Ovary (tissue), 9 donors: ENCODE measurements around the gene SAMD1. TPM values are rescaled to one million over a fixed set of nuclear protein-coding genes. Genes with fewer than 3 reads are reported as not detected.
A peak's percentile ranks its signal among the peaks of the same experiment; 100 is the strongest.

Source experiments
- DNase-seq, 5 donors: peaks; one replicate each; pipeline ENCODE4 v3.0.0-alpha.2; 2019 to 2020
- H3K27ac ChIP-seq, 2 donors: fragments of 200-600 bp; one replicate each; pipeline versions ENCODE4 v1.5.1 to v1.8.0; 2019 to 2022
- H3K27me3 ChIP-seq: fragments of 200-600 bp; one replicate; pipeline ENCODE4 v1.8.0; 2022
- H3K36me3 ChIP-seq: fragments of 200-600 bp; sonication (generic); one replicate; pipeline ENCODE4 v1.5.1; 2019
- H3K4me1 ChIP-seq: one replicate; pipeline ENCODE4 v1.8.1; 2013; ENCODE audit warnings: mild to moderate bottlenecking, moderate library complexity; ENCODE audit not compliant: insufficient read depth
- H3K4me3 ChIP-seq: fragments of 200-600 bp; sonication (generic); one replicate; pipeline ENCODE4 v1.5.1; 2017
- H3K9me3 ChIP-seq, 2 donors: fragments of 200-600 bp in 1 of 2; sonication (generic) in 1 of 2; one replicate each; pipeline versions ENCODE4 v1.5.1 to v1.8.1; 2013 to 2019; ENCODE audit warnings: mild to moderate bottlenecking in 1 of 2, moderate library complexity in 1 of 2
- EP300 ChIP-seq: sonication (generic); formaldehyde crosslinking; IDR thresholded peaks from one replicate; pipeline ENCODE4 v1.6.1; 2017; ENCODE audit warnings: antibody characterized with exemption
- POLR2A ChIP-seq: fragments of 450-650 bp; IDR thresholded peaks from one replicate; pipeline ENCODE4 v1.6.1; 2017; ENCODE audit warnings: antibody characterized with exemption, mild to moderate bottlenecking, moderate library complexity
- WGBS, 3 donors: extraction: QIAGEN DNeasy Blood & Tissue Kit in 1 of 3; methylation state at CpG; one replicate each; pipeline versions ENCODE4 v1.1.5 to v1.1.7; 2013 to 2017; 5-methylcytosine and 5-hydroxymethylcytosine counted together
- intact Hi-C, 4 donors: fragments of 100-400 bp; cut with DNase I; formaldehyde crosslinking; loops; one replicate each; pipeline versions ENCODE4 v1.11.0 to v1.15.1; 2022 to 2023
- polyA plus RNA-seq, 2 donors: library from polyadenylated mRNA; stranded (reverse); fragments of 200-250 nt in 1 of 2; fragments of 350-450 nt in 1 of 2; fragmentation: Illumina TruSeq in 1 of 2; extraction: RNeasy Lipid Tissue Mini Kit (QIAGEN cat#74804) in 1 of 2; gene quantifications; one replicate each; pipeline ENCODE4 v1.2.3, GENCODE V29; 2013 to 2014
- total RNA-seq, 7 donors: library from RNA; depleted of rRNA in 2 of 7; stranded (reverse); fragments of >200 nt in 2 of 7; fragmentation: NEBNext Ultra II Directional in 3 of 7; extraction: Animal tissue kit (Norgen Biotek cat#: 25700) in 3 of 7; gene quantifications; one replicate each; pipeline versions ENCODE4 v1.1.0 to v1.2.4, GENCODE V29; 2016 to 2023
- TF ChIP-seq, protein P1 (sequence below), 3 donors: fragments of 450-650 bp in 2 of 3; fragments of 200-600 bp in 1 of 3; IDR thresholded peaks; one replicate each; pipeline versions ENCODE4 v1.5.1 to v1.8.0; 2016 to 2022; ENCODE audit warnings: antibody characterized with exemption in 3 of 3, mild to moderate bottlenecking in 1 of 3
- donor health status: DM: no; HTN: no; CAD: no; lungs with moderate emphysema.
- donor health status: DM: no; HTN: no; CAD: no.
- donor health status: Bipolar disorder and iron deficiency.
- donor health status: DM: yes; HTN: yes; CAD: no.
- donor health status: DM: no; HTN: no; CAD: no.
- donor health status: DM: yes; HTN: yes; CAD: no.

The SAMD1 gene
- total and polyA plus RNA-seq, 9 donors, result 10.5 to 68.3 (median 37.4) TPM

DNA sequence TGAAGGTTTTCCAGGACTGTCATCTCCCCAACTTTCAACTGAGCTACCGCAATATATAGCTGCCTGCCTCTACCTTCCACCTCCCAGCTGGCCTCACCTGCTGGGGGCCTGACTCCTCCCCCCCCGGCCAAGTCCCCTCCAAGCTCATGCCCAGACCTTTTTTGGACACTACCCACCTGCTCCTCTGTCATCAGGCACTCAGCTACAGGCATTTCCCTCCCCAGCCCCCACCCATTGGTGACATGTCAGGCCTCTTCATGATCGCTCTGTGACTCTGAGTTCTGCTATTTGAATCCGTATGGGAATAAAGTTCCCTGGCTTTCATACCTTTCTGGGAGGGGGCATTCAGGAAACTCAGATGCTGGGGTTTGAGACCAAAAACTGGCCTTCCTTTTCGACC, 25.2 kb upstream of the SAMD1 start:
- H3K4me3 ChIP-seq, result no peak overlapping the region
- WGBS, 3 donors, result 35 to 43% (median 37%) methylated on average over 5 of the region's 5 CpGs
- intact Hi-C loops, result loop anchor here in 1 of 4 donors (5.0 kb wide), 1 partner anchor 33 kb away; no protein-coding TSS in a partner anchor

DNA sequence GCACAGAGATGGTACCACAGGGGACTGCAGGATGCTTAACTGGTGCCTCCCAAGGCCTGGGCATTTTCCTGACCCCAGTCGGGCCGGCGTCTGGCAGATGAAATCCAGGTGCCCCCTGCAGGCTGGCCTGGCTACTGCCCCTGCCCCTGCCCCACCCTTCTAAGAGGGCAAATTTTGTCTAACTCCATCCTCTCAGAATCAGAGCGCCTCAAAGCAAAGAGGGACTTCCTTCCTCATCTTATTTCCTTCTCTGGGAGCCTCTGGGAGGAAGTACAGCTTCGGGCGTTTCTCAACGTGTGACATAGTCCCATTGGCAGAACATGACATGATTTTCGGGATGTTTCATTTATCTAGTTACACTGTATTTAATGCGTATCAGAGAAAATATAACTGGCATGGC, 24.3 kb upstream of the SAMD1 start:
- peak in 1 of 5 donors; percentile 48 for DNase-seq

More for the DNA sequence above, 25.2 kb upstream of the SAMD1 start:
- Histone ChIP-seq H3K27me3 (no peaks in the 10 kb centered on the region), H3K9me3 (no peaks in the 10 kb centered on the region), H3K4me1 (peaks cover 34% of the 10 kb centered on the region), H3K36me3 (no peaks in the 10 kb centered on the region), H3K27ac (peak overlapping the region; percentile 27 to 96)
- DNase-seq, result no peak
- TF ChIP-seq POLR2A (no peak), EP300 (no peak)
- TF ChIP-seq, protein P1, sequence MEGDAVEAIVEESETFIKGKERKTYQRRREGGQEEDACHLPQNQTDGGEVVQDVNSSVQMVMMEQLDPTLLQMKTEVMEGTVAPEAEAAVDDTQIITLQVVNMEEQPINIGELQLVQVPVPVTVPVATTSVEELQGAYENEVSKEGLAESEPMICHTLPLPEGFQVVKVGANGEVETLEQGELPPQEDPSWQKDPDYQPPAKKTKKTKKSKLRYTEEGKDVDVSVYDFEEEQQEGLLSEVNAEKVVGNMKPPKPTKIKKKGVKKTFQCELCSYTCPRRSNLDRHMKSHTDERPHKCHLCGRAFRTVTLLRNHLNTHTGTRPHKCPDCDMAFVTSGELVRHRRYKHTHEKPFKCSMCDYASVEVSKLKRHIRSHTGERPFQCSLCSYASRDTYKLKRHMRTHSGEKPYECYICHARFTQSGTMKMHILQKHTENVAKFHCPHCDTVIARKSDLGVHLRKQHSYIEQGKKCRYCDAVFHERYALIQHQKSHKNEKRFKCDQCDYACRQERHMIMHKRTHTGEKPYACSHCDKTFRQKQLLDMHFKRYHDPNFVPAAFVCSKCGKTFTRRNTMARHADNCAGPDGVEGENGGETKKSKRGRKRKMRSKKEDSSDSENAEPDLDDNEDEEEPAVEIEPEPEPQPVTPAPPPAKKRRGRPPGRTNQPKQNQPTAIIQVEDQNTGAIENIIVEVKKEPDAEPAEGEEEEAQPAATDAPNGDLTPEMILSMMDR (IDR thresholded peaks at IDR 0.05), result no peak

DNA sequence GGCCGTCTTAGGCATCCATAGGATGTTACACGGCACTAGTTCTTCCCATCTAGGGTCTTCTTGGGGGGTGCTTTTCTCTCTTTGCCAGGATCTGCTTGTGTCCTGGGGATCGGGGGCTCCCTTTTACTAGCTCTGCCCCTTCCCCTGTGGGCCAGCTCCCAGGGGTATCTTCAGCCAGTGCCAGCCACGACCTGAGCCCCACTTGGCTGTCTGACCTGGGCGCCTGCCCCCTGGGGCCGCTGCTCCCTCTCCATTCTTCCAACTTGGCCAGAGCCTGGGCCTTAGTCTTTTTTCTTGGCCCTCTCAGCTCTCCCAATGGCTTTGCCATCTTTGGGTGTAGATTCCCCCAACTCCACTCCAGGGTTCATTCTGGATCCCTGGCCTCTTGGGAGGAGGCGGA, 23.9 kb upstream of the SAMD1 start:
- H3K4me3 ChIP-seq, result no peak overlapping the region
- peak overlapping the region; percentile 85 to 96 for H3K27ac ChIP-seq
- intact Hi-C loops, result no loop called here
- H3K36me3 ChIP-seq, result no peaks in the 10 kb centered on the region
- H3K4me1 ChIP-seq, result peaks cover 36% of the 10 kb centered on the region
- no peak for TF ChIP-seq EP300
- no peak for TF ChIP-seq POLR2A
- TF ChIP-seq, protein P1 (IDR thresholded peaks at IDR 0.05), result no peak
- DNase-seq, result no peak
- 82 to 84% (median 83%) methylated on average over 7 of the region's 7 CpGs for WGBS, 3 donors
- no peaks in the 10 kb centered on the region for H3K9me3 ChIP-seq
- H3K27me3 ChIP-seq, result no peaks in the 10 kb centered on the region

More for the DNA sequence above, 24.3 kb upstream of the SAMD1 start:
- H3K4me1 ChIP-seq, result peaks cover 38% of the 10 kb centered on the region
- TF ChIP-seq POLR2A, result no peak
- TF ChIP-seq, protein P1 (IDR thresholded peaks at IDR 0.05), result peak in 1 of 3 donors; percentile 13
- peak overlapping the region; percentile 85 to 96 for H3K27ac ChIP-seq
- H3K27me3 ChIP-seq, result no peaks in the 10 kb centered on the region
- intact Hi-C loops, result loop anchor here in 1 of 4 donors (5.0 kb wide), 1 partner anchor 33 kb away; no protein-coding TSS in a partner anchor
- no peaks in the 10 kb centered on the region for H3K36me3 ChIP-seq
- no peaks in the 10 kb centered on the region for H3K9me3 ChIP-seq
- H3K4me3 ChIP-seq, result no peak overlapping the region
- WGBS, 3 donors, result 55 to 60% (median 57%) methylated on average over 9 of the region's 9 CpGs

DNA sequence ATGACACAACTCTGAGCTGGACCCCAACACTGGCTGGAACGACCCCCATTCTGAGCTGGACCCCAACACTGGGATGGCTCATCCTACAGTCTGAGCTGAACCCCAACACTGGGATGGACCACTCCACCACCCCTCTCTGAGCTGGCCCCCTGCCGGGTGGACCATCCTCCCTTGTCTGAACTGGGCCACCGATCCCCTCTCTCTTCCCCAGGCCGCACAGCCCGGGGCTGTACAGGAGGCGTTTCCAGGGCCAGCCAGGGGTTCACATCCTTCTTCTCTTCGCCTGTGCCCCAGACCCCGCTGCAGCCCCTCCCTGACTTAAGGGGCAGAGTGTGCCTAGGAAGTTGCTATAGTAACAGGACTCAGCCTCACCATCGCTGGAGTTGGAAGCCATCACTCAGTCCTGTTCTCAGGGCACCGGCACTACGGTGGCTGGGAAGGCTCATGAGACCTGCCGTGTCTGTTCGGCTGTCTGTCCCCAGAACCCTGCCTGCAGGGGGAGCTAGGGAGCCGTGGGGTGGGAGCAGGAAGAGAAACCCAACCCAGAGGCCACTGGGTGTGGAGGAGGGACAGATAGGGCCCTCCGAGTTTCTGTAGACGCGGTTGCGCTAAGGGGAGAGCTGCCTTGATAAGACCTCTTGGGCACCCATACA, 23.3 kb upstream of the SAMD1 start:
- peak overlapping the region; percentile 85 to 96 for H3K27ac ChIP-seq
- intact Hi-C loops, result no loop called here
- no peaks in the 10 kb centered on the region for H3K36me3 ChIP-seq
- 54 to 76% (median 58%) methylated on average over 17 to 18 of the region's 18 CpGs for WGBS, 3 donors
- peak in 4 of 5 donors; percentile 57 to 73 (median 64) for DNase-seq
- no peaks in the 10 kb centered on the region for H3K27me3 ChIP-seq
- H3K4me1 ChIP-seq, result peaks cover 33% of the 10 kb centered on the region
- no peak overlapping the region for H3K4me3 ChIP-seq
- TF ChIP-seq, protein P1 (IDR thresholded peaks at IDR 0.05), result no peak
- no peak for TF ChIP-seq POLR2A
- TF ChIP-seq EP300, result no peak
- H3K9me3 ChIP-seq, result no peaks in the 10 kb centered on the region
